Dendritic cell treated with granulocyte-macrophage colony-stimulating factor and Interleukin-4, amounts not matched to agents 40 ng/mL and 50 ng/mL, for 4 days (primary cell): ENCODE measurements around the gene CLCN4.

ENCODE experiments used
- H3K27ac Mint-ChIP-seq: one replicate; pipeline ENCODE4 v1.8.0; 2022; ENCODE audit warnings: mild to moderate bottlenecking, mixed read lengths
- H3K27me3 Mint-ChIP-seq: one replicate; pipeline ENCODE4 v1.8.0; 2022; ENCODE audit warnings: mild to moderate bottlenecking, mixed read lengths
- H3K36me3 Mint-ChIP-seq: one replicate; pipeline ENCODE4 v1.8.0; 2022; ENCODE audit warnings: low read depth, mixed read lengths
- H3K4me1 Mint-ChIP-seq: one replicate; pipeline ENCODE4 v1.8.0; 2022; ENCODE audit warnings: low read depth, mixed read lengths
- H3K4me3 Mint-ChIP-seq: one replicate; pipeline ENCODE4 v1.8.0; 2022; ENCODE audit warnings: mild to moderate bottlenecking, moderate library complexity, mixed read lengths
- H3K9me3 Mint-ChIP-seq: one replicate; pipeline ENCODE4 v1.8.0; 2022; ENCODE audit warnings: mixed read lengths
- intact Hi-C: fragments of 100-400 bp; cut with micrococcal nuclease; formaldehyde crosslinking; loops from one replicate; pipeline ENCODE4 v1.15.0; 2022

Gene CLCN4

DNA sequence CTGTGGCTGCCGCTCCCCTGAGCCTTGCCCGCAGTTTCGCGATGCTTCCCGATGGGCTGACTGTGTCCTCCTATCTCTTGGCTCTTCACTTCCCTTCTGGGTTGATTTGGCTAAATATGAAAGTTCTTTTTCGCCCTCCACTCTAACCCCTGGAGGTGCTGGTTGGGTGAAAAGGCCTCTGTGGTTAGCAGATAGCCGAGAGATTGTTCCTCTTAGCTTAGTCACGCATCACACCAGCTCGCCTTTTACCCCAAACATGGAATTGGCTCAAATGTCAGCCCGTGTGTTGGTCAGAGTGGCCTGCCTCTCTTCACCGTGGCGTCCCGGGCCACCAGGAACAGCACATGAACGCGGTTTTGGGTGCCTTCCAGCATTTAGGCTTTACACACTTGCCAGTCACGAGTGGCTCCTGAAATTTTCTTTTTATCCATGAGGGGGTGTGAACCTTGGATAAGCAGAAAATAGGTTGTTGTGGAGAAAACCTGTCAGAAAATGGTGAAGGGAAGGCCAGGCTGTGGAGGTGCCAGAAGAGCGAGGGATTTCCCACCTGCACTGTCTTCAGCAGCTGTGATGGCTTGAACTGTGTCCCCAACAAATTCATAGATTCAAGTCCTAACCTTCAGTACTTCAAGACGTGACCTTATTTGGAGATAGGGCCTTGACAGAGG, 8.9 kb downstream of the CLCN4 start:
- peaks cover 7% of the 10 kb centered on the region for H3K27me3 Mint-ChIP-seq
- intact Hi-C loops = loop anchor here (5.0 kb wide), 1 partner anchor 43 kb away; no protein-coding TSS in a partner anchor
- H3K4me3 Mint-ChIP-seq = peak overlapping the region; percentile 6

DNA sequence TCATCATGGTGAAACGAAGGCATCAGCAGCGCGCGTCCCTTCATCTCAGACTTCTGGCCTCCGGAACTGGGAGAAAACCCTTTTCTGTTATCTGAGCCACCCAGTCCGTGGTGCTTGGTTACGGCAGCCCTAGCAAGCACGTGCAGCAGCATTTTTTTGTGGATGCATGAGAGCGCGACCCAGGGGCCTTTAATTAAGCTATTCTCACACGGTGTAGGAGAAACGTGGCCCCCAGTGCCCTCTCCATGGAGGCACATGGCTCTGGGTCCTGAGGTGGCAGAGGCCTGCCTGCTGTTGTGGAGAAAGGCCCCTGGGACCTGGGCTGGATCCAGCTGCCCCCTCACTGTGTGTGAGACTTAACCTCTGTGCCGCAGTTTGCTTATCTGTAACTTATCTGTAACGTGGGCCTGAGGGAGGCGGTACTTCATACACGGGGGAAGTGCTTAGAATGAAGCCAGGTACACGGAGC, 9.5 kb downstream of the CLCN4 start:
- H3K9me3 Mint-ChIP-seq = no peaks in the 10 kb centered on the region
- H3K4me1 Mint-ChIP-seq = peaks cover 57% of the 10 kb centered on the region
- peaks cover 27% of the 10 kb centered on the region for H3K36me3 Mint-ChIP-seq
- H3K27me3 Mint-ChIP-seq = peaks cover 4% of the 10 kb centered on the region
- intact Hi-C loops = loop anchor here (5.0 kb wide), 1 partner anchor 44 kb away; no protein-coding TSS in a partner anchor
- H3K4me3 Mint-ChIP-seq = no peak overlapping the region
- peak overlapping the region; percentile 82 for H3K27ac Mint-ChIP-seq

More for the DNA sequence above, 8.9 kb downstream of the CLCN4 start:
- Mint-ChIP-seq H3K36me3 (peaks cover 33% of the 10 kb centered on the region), H3K4me1 (peaks cover 61% of the 10 kb centered on the region), H3K27ac (peak overlapping the region; percentile 82), H3K9me3 (no peaks in the 10 kb centered on the region)

DNA sequence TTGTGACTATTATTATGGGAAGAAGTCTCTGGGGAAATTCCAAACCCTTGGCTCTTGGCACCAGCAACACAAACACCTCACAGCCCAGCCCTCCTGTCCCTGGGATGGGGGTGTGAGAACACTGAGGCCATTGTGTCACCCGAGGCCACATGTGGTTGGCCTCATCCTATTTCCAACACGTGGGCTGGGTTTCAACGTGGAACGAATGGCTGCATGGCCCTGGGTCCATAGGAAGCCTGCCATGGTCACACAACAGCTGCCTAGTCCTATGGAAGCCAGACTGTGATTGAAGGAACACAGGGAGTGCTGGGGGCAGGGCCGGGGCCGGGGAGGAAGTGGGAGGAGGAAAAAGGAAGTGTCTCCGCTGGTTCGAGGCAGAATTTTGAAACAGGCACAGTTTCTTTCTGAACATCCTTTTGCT, 10.0 kb downstream of the CLCN4 start:
- intact Hi-C loops = loop anchor here (5.0 kb wide), 1 partner anchor 44 kb away; no protein-coding TSS in a partner anchor
- Mint-ChIP-seq H3K27ac (peak overlapping the region; percentile 82), H3K27me3 (peaks cover 4% of the 10 kb centered on the region), H3K36me3 (peaks cover 23% of the 10 kb centered on the region), H3K4me3 (no peak overlapping the region), H3K4me1 (peaks cover 61% of the 10 kb centered on the region), H3K9me3 (no peaks in the 10 kb centered on the region)

DNA sequence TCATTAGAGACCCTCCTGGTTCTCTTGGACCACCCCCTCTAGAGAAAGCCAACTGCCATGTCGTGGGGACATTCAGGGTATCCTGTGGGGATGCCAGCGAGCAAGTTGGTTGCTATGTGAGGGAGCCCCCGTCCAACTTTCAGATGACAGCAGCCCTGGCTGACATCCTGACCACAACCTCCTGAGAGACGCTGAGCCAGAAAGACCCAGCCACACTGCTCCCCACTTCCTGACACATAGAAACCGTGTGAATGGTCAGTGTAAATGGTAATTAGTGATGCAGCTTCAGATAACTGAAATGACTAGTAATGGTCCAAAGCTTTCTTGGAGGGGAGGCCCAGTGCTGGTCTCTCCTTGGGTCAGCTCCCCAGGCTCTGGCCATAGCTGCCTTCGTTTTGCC, 10.8 kb downstream of the CLCN4 start:
- H3K4me1 Mint-ChIP-seq = peaks cover 70% of the 10 kb centered on the region
- H3K27ac Mint-ChIP-seq = peak overlapping the region; percentile 82
- no peaks in the 10 kb centered on the region for H3K9me3 Mint-ChIP-seq
- peaks cover 4% of the 10 kb centered on the region for H3K27me3 Mint-ChIP-seq
- peaks cover 18% of the 10 kb centered on the region for H3K36me3 Mint-ChIP-seq
- intact Hi-C loops = loop anchor here (5.0 kb wide), 1 partner anchor 45 kb away; no protein-coding TSS in a partner anchor
- H3K4me3 Mint-ChIP-seq = no peak overlapping the region

DNA sequence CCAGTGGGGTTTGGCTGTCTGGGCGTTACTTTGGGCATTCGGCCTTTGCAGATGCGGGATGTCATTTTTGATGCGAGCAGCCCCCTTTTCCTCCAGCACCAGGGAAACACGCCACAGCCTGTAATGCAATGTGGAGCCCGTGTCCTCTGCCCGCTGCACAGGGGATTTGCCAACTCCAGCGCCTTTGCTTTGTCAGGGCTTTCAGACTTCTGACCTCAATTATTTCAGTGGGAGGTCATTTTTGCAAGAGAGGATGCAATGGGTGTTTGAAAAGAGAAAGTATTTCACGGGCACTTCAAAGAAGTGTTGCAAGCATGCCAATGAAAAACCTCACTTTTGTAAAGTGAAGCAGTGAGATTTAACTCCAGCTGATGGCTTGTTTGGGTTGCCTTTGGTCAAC, 11.5 kb downstream of the CLCN4 start:
- Mint-ChIP-seq H3K4me3 (no peak overlapping the region), H3K27me3 (peaks cover 4% of the 10 kb centered on the region), H3K36me3 (peaks cover 20% of the 10 kb centered on the region), H3K9me3 (no peaks in the 10 kb centered on the region), H3K27ac (peak overlapping the region; percentile 82), H3K4me1 (peaks cover 76% of the 10 kb centered on the region)
- intact Hi-C loops = loop anchor here (5.0 kb wide), 1 partner anchor 46 kb away; no protein-coding TSS in a partner anchor

DNA sequence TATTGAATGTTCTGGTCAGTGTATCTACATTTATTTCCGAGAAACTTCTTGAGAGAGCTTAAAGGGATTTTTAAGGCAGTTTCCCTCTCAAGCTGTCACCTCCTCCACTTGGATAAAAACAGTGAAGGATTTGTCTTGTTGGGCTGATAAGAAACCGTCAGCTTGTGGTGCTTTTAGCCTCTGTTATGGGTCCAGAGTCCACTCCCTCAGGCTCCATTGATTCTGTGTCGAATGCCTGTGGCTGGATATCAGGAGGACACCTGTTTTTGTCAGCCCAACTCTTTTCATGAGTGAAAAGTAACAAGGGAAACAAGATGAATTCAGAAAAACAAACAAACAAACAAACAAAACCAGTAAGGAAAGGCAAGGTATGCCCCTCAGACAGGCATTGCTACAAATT, 12.4 kb downstream of the CLCN4 start:
- H3K4me1 Mint-ChIP-seq = peaks cover 79% of the 10 kb centered on the region
- H3K27ac Mint-ChIP-seq = no peak overlapping the region
- H3K9me3 Mint-ChIP-seq = no peaks in the 10 kb centered on the region
- H3K4me3 Mint-ChIP-seq = no peak overlapping the region
- H3K36me3 Mint-ChIP-seq = peaks cover 18% of the 10 kb centered on the region
- intact Hi-C loops = loop anchor here (5.0 kb wide), 1 partner anchor 47 kb away; no protein-coding TSS in a partner anchor
- H3K27me3 Mint-ChIP-seq = peaks cover under 1% of the 10 kb centered on the region

DNA sequence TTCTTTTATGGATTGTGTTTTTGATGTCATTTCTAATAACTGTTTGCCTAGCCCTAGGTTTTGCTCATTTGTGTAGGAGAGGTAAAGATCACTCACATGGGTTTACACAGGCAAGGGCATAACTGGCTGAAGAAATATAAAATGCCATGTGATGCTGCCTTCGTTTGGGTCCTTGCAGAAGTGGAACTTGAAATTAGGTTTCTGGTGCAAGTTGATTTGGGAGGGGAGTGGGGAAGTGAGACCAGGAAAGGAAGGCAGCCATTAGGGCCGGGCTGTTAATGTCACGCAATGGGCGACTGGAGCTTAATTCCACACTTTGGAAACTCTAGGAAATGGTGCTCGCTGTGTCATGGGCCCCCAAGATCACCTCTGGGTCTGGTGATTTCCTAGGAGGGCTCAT, 14.5 kb downstream of the CLCN4 start:
- no peaks in the 10 kb centered on the region for H3K9me3 Mint-ChIP-seq
- peaks cover 81% of the 10 kb centered on the region for H3K4me1 Mint-ChIP-seq
- H3K27ac Mint-ChIP-seq = peak overlapping the region; percentile 91
- no peaks in the 10 kb centered on the region for H3K27me3 Mint-ChIP-seq
- H3K4me3 Mint-ChIP-seq = peak overlapping the region; percentile 6
- H3K36me3 Mint-ChIP-seq = peaks cover 29% of the 10 kb centered on the region
- intact Hi-C loops = no loop called here

DNA sequence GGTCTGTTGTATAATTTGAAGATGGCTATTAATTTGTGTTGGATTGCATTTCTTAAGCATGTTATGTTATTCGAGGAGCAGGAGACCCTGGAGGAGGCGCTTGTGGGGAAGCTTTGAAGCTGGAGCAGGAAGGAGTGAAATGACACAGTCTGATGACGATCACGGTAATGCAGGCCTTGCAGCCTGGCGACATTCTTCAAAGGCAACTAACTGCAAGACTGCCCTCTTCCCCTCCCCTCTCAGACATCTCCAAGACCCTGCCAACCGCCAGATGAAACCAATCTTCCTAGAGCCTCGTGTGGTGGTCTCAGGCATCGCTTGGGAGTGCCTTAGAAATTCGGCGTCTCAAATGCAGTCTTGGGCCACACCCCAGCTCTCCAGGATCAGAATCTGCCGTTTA, 16.1 kb downstream of the CLCN4 start:
- H3K9me3 Mint-ChIP-seq = no peaks in the 10 kb centered on the region
- intact Hi-C loops = no loop called here
- no peaks in the 10 kb centered on the region for H3K27me3 Mint-ChIP-seq
- peak overlapping the region; percentile 91 for H3K27ac Mint-ChIP-seq
- H3K4me3 Mint-ChIP-seq = no peak overlapping the region
- peaks cover 29% of the 10 kb centered on the region for H3K36me3 Mint-ChIP-seq
- peaks cover 71% of the 10 kb centered on the region for H3K4me1 Mint-ChIP-seq

DNA sequence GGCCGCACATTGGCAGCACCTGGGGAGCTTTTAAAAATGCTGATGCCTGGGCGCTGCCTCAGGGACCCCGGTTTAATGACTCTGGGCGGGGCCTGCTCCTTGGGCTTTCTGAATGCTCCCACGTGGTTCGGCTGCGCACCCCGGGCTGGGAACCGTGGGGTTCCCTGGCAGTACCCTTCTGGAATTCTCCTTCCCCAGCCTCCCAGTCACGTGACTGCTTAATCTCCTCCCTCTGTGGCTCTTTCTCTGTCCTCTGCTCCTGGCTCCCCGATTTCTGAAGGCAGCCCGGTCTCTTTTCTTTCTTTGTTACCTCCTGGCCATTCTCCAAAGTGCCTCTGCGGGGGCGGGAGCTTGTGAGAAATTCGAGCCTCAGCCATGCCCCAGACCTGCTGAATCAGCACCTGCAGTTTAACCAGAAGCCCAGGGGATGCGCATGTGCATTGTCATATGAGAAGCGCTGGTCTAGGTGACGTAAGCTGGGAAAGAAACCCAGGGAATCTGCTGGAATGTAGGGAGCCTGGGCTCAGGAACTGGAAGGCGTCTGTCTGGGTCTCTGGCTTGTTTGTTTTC, 16.6 kb downstream of the CLCN4 start:
- Mint-ChIP-seq H3K27me3 (no peaks in the 10 kb centered on the region), H3K27ac (peak overlapping the region; percentile 91), H3K4me1 (peaks cover 66% of the 10 kb centered on the region), H3K9me3 (no peaks in the 10 kb centered on the region), H3K4me3 (peak overlapping the region; percentile 10), H3K36me3 (peaks cover 29% of the 10 kb centered on the region)
- intact Hi-C loops = no loop called here

DNA sequence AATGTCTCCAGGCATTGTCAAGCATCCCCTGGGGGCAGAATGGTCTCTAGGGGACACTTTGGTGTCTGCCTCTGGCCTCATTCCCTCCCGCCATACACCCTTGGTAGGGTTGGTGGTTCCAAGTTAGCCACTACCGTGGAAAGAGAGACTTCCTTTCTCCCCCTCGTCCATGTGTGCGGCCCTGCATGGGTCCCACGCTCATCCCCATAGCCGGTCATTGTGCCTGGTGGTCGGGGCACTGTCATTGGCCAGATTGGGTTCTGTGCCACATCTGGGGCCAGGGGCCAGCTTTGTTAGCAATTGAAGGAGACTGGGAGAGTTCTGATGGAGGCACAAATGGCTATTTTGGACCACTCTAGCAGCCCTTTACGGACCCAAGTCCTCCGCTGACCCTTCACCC, 17.3 kb downstream of the CLCN4 start:
- H3K27me3 Mint-ChIP-seq = no peaks in the 10 kb centered on the region
- no peak overlapping the region for H3K4me3 Mint-ChIP-seq
- peaks cover 59% of the 10 kb centered on the region for H3K4me1 Mint-ChIP-seq
- H3K36me3 Mint-ChIP-seq = peaks cover 29% of the 10 kb centered on the region
- intact Hi-C loops = no loop called here
- H3K9me3 Mint-ChIP-seq = no peaks in the 10 kb centered on the region
- peak overlapping the region; percentile 91 for H3K27ac Mint-ChIP-seq

DNA sequence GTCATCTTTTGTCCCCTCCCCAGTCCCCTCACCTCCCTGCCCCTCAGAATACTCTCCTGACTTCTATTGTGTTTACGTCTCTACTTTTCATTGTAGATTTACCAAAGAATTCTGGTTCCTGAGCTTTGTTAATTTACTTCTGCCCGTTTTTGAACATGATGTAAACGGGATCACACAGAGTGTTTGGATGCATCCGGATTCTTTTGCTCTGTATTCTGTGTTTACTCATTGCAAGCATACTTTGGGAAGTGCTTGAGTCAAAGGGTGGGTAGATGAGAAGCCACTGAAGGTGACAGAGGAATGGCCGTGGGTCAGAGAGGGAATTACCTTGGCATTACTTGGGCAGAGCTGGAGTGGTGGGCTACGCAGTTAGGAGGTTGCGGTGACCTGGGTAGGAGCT, 18.0 kb downstream of the CLCN4 start:
- peak overlapping the region; percentile 89 for H3K27ac Mint-ChIP-seq
- no peaks in the 10 kb centered on the region for H3K27me3 Mint-ChIP-seq
- H3K9me3 Mint-ChIP-seq = no peaks in the 10 kb centered on the region
- intact Hi-C loops = no loop called here
- no peak overlapping the region for H3K4me3 Mint-ChIP-seq
- peaks cover 57% of the 10 kb centered on the region for H3K4me1 Mint-ChIP-seq
- H3K36me3 Mint-ChIP-seq = peaks cover 29% of the 10 kb centered on the region

DNA sequence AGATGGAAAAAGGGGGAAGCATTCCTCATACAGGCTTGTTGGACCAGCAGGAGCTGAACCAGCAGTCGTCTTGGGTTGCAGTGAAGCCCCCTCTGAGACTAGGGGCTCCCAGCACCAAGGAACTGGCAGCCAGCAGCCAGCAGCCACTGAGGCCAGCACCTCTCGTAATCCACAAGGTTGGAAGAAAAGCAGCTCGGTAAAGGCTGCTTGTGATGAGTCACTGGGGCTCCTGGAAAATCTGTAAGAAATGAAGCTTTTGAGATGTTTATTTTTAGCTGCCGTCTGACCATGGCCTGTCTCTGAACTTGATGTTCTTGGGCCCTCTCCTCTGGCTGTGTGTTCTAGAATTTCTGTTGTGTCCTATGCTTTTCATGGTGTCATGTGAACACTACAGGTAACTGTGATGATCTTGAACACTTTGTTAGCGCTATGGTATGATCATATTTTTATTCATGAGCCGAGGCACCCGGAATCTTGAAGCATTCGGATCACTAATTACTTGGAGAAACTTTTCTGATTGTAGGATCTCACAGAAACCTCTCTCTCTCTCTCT, 18.6 kb downstream of the CLCN4 start:
- Mint-ChIP-seq H3K27ac (peak overlapping the region; percentile 89), H3K9me3 (no peaks in the 10 kb centered on the region), H3K4me1 (peaks cover 57% of the 10 kb centered on the region), H3K4me3 (no peak overlapping the region), H3K27me3 (no peaks in the 10 kb centered on the region), H3K36me3 (peaks cover 29% of the 10 kb centered on the region)
- intact Hi-C loops = no loop called here

DNA sequence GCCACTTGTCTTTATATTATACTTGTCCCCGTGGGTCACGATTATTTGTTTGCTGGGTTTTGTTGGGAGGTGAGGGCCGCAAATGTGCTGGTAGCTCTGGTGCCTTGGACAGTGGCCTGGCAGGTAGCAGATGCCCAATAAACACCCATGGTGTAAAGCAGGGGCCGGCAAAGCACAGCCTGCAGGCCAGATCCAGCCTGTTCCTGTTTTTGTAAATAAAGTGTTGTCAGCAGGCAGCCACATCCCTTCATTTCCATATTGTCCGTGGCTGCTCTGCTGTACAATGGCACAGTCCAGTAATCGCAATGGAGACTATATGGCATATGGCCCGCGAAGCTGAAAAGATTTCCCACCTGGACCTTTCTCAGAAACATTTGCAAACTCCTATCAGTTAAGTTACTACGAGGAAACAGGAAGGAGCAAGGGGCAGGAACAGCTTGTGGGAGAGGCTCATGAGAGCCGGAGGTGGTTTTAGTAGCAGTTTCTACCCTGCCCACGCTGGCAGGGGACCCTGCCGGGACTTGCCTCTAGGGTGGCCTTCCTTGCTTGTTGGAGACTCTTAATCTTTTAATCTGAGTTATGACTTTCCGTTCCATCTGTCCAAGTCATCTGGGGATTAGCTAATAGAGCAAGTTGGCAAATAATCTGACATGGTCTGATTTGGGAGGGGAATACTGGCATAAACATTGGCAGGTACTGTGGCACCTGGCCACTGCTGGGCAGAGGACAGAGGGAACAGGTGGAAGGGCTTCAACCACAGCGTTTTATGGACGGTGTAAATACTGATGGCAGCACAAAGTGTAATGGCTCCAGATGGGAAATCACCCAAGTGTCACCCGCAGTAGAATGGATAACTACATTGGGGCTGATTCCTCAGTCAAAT, 19.6 kb downstream of the CLCN4 start:
- H3K36me3 Mint-ChIP-seq = peaks cover 29% of the 10 kb centered on the region
- peak overlapping the region; percentile 31 for H3K4me3 Mint-ChIP-seq
- no peaks in the 10 kb centered on the region for H3K9me3 Mint-ChIP-seq
- H3K27ac Mint-ChIP-seq = peak overlapping the region; percentile 89
- peaks cover 2% of the 10 kb centered on the region for H3K27me3 Mint-ChIP-seq
- peaks cover 55% of the 10 kb centered on the region for H3K4me1 Mint-ChIP-seq
- intact Hi-C loops = no loop called here
